Measurements from ENCODE around the gene ADGRA3.

ADGRA3 gene

GRCh38 chr4:22480675-22481327 lies 35.1 kb downstream of the ADGRA3 start:
- no peak for DNase-seq

GRCh38 chr4:22478426-22478825 lies 37.4 kb downstream of the ADGRA3 start:
- DNase-seq = no peak

- no peak for DNase-seq
Measured at GRCh38 chr4:22477813-22478182, 38.1 kb downstream of the ADGRA3 start.

GRCh38 chr4:22477136-22477812 lies 38.6 kb downstream of the ADGRA3 start:
- no peak for DNase-seq

GRCh38 chr4:22476011-22476410 lies 39.9 kb downstream of the ADGRA3 start:
- DNase-seq = no peak

- peak; percentile 19 for DNase-seq
Measured at GRCh38 chr4:22475311-22475646, 40.6 kb downstream of the ADGRA3 start.

- DNase-seq = peak; percentile 43
Measured at GRCh38 chr4:22474636-22475310, 41.1 kb downstream of the ADGRA3 start.

- DNase-seq = peak; percentile 66
Measured at GRCh38 chr4:22473268-22473667, 42.6 kb downstream of the ADGRA3 start.

- peak; percentile 23 for DNase-seq
Measured at GRCh38 chr4:22471999-22472461, 43.8 kb downstream of the ADGRA3 start.

GRCh38 chr4:22471419-22471818 lies 44.4 kb downstream of the ADGRA3 start:
- no peak for DNase-seq

- no peak for DNase-seq
Measured at GRCh38 chr4:22466581-22466980, 49.3 kb downstream of the ADGRA3 start.

GRCh38 chr4:22465996-22466395 lies 49.9 kb downstream of the ADGRA3 start:
- no peak for DNase-seq

GRCh38 chr4:22465349-22465748 lies 50.5 kb downstream of the ADGRA3 start:
- DNase-seq = no peak

- no peak for DNase-seq
Measured at GRCh38 chr4:22463179-22463578, 52.7 kb downstream of the ADGRA3 start.

- DNase-seq = peak; percentile 2
Measured at GRCh38 chr4:22462688-22463087, 53.2 kb downstream of the ADGRA3 start.

- DNase-seq = no peak
Measured at GRCh38 chr4:22460266-22460665, 55.6 kb downstream of the ADGRA3 start.

GRCh38 chr4:22458098-22458497 lies 57.8 kb downstream of the ADGRA3 start:
- no peak for DNase-seq

GRCh38 chr4:22457348-22457747 lies 58.5 kb downstream of the ADGRA3 start:
- DNase-seq = no peak

GRCh38 chr4:22456291-22456690 lies 59.6 kb downstream of the ADGRA3 start:
- DNase-seq = no peak

GRCh38 chr4:22454955-22455354 lies 60.9 kb downstream of the ADGRA3 start:
- DNase-seq = no peak

- DNase-seq = no peak
Measured at GRCh38 chr4:22454216-22454838, 61.5 kb downstream of the ADGRA3 start.

- no peak for DNase-seq
Measured at GRCh38 chr4:22444813-22445212, 71.1 kb downstream of the ADGRA3 start.

GRCh38 chr4:22442956-22443355 lies 72.9 kb downstream of the ADGRA3 start:
- DNase-seq = no peak

GRCh38 chr4:22440999-22441398 lies 74.9 kb downstream of the ADGRA3 start:
- DNase-seq = no peak

All from fibroblast of skin of scalp (primary cell).